Measurements from ENCODE around the gene USP32.

Gene USP32

GRCh38 chr17:60139438-60140285 lies 252.3 kb downstream of the USP32 start:
- DNase-seq (ENCODE audit: low read depth), result no peak
- TF ChIP-seq CTCF (IDR thresholded peaks at IDR 0.05; ENCODE audit: control insufficient read depth, insufficient read depth, low read depth, low read length, missing control alignments), result peak; percentile 85
- H3K4me3 ChIP-seq (ENCODE audit: control insufficient read depth, low read depth, low read length), result no peak overlapping the region; the same call in 1 of the 2 replicates

GRCh38 chr17:60138769-60139437 lies 253.0 kb downstream of the USP32 start:
- no peak overlapping the region for H3K4me3 ChIP-seq (ENCODE audit: control insufficient read depth, low read depth, low read length)
- no peak for DNase-seq (ENCODE audit: low read depth)
- TF ChIP-seq CTCF (IDR thresholded peaks at IDR 0.05; ENCODE audit: control insufficient read depth, insufficient read depth, low read depth, low read length, missing control alignments), result no peak

- no peak for DNase-seq (ENCODE audit: low read depth)
- no peak overlapping the region for H3K4me3 ChIP-seq (ENCODE audit: control insufficient read depth, low read depth, low read length)
- no peak for TF ChIP-seq CTCF (IDR thresholded peaks at IDR 0.05; ENCODE audit: control insufficient read depth, insufficient read depth, low read depth, low read length, missing control alignments)
Observed at GRCh38 chr17:60137731-60138130, 254.2 kb downstream of the USP32 start.

GRCh38 chr17:60135951-60136666 lies 255.8 kb downstream of the USP32 start:
- DNase-seq (ENCODE audit: low read depth), result no peak
- no peak for TF ChIP-seq CTCF (IDR thresholded peaks at IDR 0.05; ENCODE audit: control insufficient read depth, insufficient read depth, low read depth, low read length, missing control alignments)
- no peak overlapping the region for H3K4me3 ChIP-seq (ENCODE audit: control insufficient read depth, low read depth, low read length)

GRCh38 chr17:60135151-60135950 lies 256.6 kb downstream of the USP32 start:
- TF ChIP-seq CTCF (IDR thresholded peaks at IDR 0.05; ENCODE audit: control insufficient read depth, insufficient read depth, low read depth, low read length, missing control alignments), result no peak
- peak; percentile 47 for DNase-seq (ENCODE audit: low read depth)
- H3K4me3 ChIP-seq (ENCODE audit: control insufficient read depth, low read depth, low read length), result peak overlapping the region; percentile 75

All from AG09309 (cell line).